ENCODE measurements around the gene PIK3AP1.

Gene PIK3AP1

DNA sequence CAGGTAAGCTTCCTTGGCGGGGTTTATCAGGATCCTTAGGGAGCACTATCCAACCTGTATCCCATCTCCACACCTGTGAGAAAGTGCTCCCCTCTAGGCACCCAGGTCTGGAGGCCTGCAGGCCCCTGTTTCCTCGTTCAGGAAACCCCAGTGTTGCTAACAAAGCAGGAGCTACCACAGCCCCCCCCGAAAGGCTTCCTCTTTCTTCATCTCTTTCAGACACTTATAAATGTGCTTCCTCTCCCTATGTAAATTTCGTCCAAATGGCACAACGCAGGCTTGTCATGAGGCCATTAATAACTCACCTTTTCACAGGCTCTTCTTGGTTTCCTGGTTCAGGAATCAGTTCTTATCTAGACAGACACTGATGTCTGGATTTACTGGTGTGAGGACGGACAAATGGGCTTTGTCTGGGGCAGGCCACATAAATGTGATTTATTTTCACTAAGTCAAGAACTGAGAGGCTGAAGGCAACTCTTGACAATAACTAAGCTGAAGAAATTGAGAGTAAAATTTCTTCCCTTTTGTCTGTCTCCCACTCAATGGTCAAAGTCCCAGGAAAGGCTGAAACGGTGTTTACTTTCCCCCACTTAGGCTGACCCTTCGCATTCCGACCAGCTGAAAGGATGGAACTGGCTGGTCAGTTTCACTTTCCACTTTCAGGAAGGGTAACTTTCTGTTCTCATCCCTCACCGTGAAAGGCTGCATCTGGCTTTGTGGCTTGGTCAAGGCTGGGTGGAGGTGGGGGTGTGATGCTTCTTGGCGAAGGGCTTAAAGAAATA, 46.8 kb downstream of the PIK3AP1 start:
- DNase-seq (ENCODE audit: low read depth, low spot score), result peak; percentile 34

GRCh38 chr10:96672481-96673175, 47.7 kb downstream of the PIK3AP1 start:
- no peak for DNase-seq (ENCODE audit: low read depth, low spot score)

GRCh38 chr10:96671211-96671890, 49.0 kb downstream of the PIK3AP1 start:
- DNase-seq (ENCODE audit: low read depth, low spot score), result no peak

DNA sequence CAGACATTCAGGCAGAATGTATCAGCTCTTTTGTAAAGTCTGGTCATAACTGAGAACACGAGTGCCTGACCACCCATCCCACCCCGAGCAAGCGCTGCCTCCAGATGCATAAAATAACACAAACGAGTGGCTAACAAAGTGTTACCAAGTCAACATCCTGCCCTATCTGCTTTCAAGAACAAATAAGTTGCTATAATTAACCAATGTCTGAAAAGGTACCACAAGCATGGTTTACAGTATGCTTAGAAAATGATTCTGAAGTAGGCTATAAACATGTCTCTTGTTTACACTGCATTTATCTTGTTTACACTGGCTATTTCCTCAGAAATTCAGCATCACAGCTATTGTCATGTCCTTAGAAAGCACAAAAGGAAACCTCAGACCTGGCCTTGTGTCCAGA, 49.5 kb downstream of the PIK3AP1 start:
- no peak for DNase-seq (ENCODE audit: low read depth, low spot score)

- DNase-seq (ENCODE audit: low read depth, low spot score), result no peak
Measured at GRCh38 chr10:96667401-96667800, 52.9 kb downstream of the PIK3AP1 start.

- DNase-seq (ENCODE audit: low read depth, low spot score), result no peak
Measured at GRCh38 chr10:96666741-96667140, 53.6 kb downstream of the PIK3AP1 start.

- no peak for DNase-seq (ENCODE audit: low read depth, low spot score)
Measured at GRCh38 chr10:96665306-96665705, 55.0 kb downstream of the PIK3AP1 start.

DNA sequence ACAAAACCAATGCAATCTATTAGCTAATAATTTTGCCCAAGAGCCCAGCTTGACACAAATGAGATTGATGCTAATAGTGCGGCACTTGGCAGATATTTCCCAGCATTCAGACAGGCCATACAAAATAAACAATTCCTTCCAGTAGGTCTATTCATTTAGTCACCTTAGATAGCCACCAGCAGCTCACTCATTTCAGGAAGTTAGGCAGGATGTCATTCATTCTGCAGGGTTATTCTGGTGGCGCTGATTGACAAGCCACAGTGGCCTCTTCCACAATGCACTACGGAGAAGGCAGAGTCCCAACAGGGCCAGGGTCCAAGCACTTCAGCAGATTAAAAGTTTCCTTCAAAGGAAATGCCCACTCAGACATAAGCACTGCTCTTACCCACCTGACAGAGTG, 55.8 kb downstream of the PIK3AP1 start:
- DNase-seq (ENCODE audit: low read depth, low spot score), result no peak

- DNase-seq (ENCODE audit: low read depth, low spot score), result no peak
Measured at GRCh38 chr10:96663797-96664196, 56.5 kb downstream of the PIK3AP1 start.

DNA sequence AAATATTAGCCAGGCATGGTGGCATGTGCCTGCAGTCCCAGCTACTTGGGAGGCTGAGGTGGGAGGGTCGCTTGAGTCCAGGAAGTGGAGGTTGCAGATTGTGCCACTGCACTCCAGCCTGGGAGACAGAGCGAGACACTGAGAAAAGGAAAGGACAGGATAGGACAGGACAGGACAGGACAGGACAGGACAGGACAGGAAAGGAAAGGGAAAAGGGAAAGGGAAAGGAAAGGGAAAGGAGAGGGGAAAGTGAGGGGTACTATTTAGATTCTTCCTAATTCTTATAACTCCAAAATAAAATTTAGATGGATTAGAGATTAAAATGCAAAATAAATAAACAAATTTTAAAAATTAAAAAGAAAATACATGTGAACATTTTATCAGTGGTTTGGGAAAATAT, 58.7 kb downstream of the PIK3AP1 start:
- no peak for DNase-seq (ENCODE audit: low read depth, low spot score)

GRCh38 chr10:96660297-96660696, 60.0 kb downstream of the PIK3AP1 start:
- DNase-seq (ENCODE audit: low read depth, low spot score), result no peak

GRCh38 chr10:96658844-96659243, 61.5 kb downstream of the PIK3AP1 start:
- no peak for DNase-seq (ENCODE audit: low read depth, low spot score)

- DNase-seq (ENCODE audit: low read depth, low spot score), result no peak
Measured at GRCh38 chr10:96657385-96657784, 62.9 kb downstream of the PIK3AP1 start.

DNA sequence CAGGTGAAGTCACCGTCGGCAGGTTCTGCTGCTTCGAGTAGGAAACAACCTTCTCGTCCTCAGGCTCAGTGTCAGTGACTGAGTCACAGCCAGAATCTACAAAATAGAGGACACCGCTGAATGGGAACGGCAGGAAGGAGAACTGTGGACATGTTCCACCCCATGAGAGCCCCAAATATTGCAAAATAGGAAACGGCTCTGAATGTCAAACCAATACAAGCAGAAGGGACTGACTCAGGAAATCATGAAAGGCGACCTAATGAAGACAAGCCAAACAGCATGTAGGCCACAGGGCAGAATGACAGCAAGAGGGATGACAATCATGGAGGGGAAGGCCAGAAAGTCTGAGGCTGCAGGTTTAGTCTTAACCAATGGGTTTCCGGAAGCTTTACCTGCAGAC, 63.5 kb downstream of the PIK3AP1 start:
- DNase-seq (ENCODE audit: low read depth, low spot score), result no peak

DNA sequence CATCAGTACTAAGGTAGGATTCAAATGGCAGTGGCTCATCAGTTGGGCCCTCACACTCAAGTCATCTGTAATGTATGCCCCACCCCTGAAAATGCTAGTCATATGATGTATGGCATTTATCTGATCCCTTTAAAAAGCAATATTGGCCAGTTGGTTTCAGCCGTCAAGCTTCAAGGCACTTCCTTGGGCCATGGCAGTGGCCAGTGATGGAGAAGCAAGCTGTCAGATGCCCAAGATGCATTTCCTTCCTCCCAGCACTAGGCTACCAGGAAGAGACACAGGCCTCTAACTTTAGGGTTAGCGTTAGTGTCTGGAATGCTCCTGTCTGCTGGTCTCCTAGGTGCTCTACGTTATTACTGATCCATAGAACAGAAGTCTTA, 64.1 kb downstream of the PIK3AP1 start:
- no peak for DNase-seq (ENCODE audit: low read depth, low spot score)

- no peak for DNase-seq (ENCODE audit: low read depth, low spot score)
Measured at GRCh38 chr10:96655461-96656197, 64.7 kb downstream of the PIK3AP1 start.

DNA sequence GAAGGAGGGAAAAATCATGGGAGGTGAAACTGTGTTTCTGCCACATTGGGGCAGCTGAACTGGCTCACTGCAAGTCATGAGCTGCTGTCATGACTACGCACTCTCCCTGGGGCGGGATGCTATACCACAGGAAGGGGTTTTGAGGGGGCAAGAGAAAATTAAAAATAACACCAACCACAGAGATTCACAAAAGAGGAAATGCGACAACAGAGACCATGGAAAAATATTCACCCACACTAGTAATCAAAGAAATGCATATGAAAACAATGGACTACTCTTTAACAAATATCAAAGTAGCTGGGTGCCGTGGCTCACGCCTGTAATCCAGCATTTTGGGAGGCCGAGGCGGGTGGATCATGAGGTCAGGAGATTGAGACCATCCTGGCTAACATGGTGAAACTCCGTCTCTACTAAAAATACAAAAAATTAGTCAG, 68.3 kb downstream of the PIK3AP1 start:
- no peak for DNase-seq (ENCODE audit: low read depth, low spot score)

DNA sequence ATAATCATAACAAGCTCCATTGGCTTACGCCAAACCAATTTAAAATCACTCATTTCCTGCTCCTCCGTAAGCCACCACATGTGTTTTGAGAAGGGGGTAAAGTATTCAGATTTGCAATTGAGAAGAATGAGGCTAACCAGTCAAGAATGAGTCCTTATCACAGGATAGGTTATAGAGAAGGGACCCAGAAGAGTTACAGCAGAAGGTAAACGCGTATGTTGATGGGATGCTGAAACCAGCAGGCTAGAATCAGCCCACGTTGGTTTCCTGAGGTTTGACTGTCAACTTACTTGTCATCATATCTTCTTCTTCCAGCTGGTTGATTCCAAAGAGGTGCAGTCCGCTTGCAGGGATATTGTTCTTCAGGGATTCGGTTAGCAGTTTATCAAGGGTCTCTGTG, 69.4 kb downstream of the PIK3AP1 start:
- no peak for DNase-seq (ENCODE audit: low read depth, low spot score)

GRCh38 chr10:96648297-96648696, 72.0 kb downstream of the PIK3AP1 start:
- no peak for DNase-seq (ENCODE audit: low read depth, low spot score)

- DNase-seq (ENCODE audit: low read depth, low spot score), result no peak
Measured at GRCh38 chr10:96647466-96647865, 72.8 kb downstream of the PIK3AP1 start.

- no peak for DNase-seq (ENCODE audit: low read depth, low spot score)
Measured at GRCh38 chr10:96646751-96647166, 73.6 kb downstream of the PIK3AP1 start.

DNA sequence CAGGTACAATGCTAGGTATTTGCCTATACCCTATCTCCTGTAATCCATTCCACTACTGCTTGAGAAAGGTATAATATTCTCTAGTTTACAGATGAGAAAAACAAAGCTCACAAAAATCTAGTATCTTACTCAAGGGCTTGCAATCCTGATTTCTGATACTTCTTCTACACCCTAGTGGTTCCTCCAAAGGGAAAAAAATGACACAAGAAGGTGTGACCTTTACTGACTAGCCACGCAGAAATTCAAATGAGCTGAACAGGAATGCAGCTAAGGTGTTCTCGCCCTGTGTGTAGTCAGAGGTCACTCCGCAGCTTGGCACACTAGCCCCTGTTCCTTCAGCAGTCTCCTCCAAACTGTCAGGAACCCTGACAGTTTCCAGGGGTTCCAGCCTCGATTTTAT, 74.0 kb downstream of the PIK3AP1 start:
- DNase-seq (ENCODE audit: low read depth, low spot score), result no peak
